ENCODE results near the gene JMY. TPM values are rescaled to one million over a fixed set of nuclear protein-coding genes. Genes with fewer than 3 reads are reported as not detected.

The JMY gene
- total RNA-seq, 2 experiments from 2014 or later, result 73.3 to 73.5 TPM

DNA sequence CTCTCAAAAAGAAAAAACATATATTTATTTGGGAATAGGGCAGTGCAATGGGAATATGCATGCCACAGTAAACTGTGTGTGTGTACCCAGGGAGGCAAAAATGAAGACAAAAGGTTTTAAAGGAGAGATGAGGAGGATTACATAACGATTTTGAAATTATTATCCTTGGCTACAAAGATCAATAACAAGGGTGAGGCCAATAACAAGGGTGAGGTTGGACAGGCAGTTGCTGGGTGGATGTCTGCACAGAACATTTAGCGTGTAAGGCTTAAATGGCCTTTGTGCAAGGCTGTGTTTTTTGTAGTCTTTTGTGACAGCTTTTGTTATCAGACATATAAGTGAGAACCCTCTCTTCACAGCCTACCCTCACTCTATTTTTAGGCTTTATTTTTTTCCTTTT, 114.0 kb downstream of the JMY start:
- Mint-ChIP-seq H3K4me3 (no peak overlapping the region), H3K36me3 (ENCODE audit: low read depth) (no peaks in the 10 kb centered on the region)
- ATAC-seq (ENCODE audit: poor library complexity), result no peak

DNA sequence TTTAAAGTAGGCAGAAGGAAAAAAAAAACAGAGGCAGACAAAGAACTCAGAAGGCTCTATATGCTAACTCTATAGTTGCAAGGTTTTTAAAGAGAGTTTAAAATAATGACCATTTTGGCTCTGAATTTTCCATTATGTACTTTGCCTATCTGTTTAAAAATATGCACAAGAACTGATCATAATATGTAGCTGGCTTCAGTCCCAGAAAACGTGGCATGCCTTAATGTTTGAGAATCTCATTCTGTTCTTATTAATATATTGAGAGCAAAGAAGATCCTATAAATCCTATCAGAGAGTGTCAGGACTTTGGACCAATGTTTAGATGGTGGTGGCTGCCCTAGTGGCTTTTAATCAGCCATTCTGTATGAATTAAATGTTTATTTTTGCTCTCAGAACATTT, 121.5 kb downstream of the JMY start:
- no peaks in the 10 kb centered on the region for H3K36me3 ChIP-seq (ENCODE audit: insufficient read depth, low read length)
- intact Hi-C loops (cut with DNase I, micrococcal nuclease), result no loop called here
- TF ChIP-seq CTCF (IDR thresholded peaks at IDR 0.05), result no peak
- ChIA-PET POLR2A (no interaction called here), CTCF (no interaction called here)
- H3K4me3 ChIP-seq (ENCODE audit: low read length), result no peak overlapping the region
- no peak overlapping the region for H3K27ac ChIP-seq (ENCODE audit: low read depth in 1 of 2, low read length in 2 of 2)
- no peak overlapping the region for H3K4me3 Mint-ChIP-seq
- H3K27me3 ChIP-seq (ENCODE audit: control insufficient read depth in 1 of 2, insufficient read depth in 2 of 2, low read length in 2 of 2), result no peaks in the 10 kb centered on the region
- H3K4me1 Mint-ChIP-seq (ENCODE audit: low read depth), result no peaks in the 10 kb centered on the region
- no peaks in the 10 kb centered on the region for H3K4me1 ChIP-seq (ENCODE audit: insufficient read depth, low read length)
- H3K9me3 ChIP-seq (ENCODE audit: control insufficient read depth in 1 of 2, insufficient read depth in 1 of 2, low read length in 2 of 2), result peaks cover 0 to 6% of the 10 kb centered on the region in 2 experiments
- H3K27ac Mint-ChIP-seq, result no peak overlapping the region
- no peaks in the 10 kb centered on the region for H3K9me3 Mint-ChIP-seq
- no peaks in the 10 kb centered on the region for H3K36me3 Mint-ChIP-seq (ENCODE audit: low read depth)
- peaks cover 10% of the 10 kb centered on the region for H3K27me3 Mint-ChIP-seq
- DNase-seq (no peak), ATAC-seq (ENCODE audit: poor library complexity) (no peak)

More for the DNA sequence above, 114.0 kb downstream of the JMY start:
- Histone ChIP-seq H3K9me3 (ENCODE audit: control insufficient read depth in 1 of 2, insufficient read depth in 1 of 2, low read length in 2 of 2) (no peaks in the 10 kb centered on the region), H3K36me3 (ENCODE audit: insufficient read depth, low read length) (no peaks in the 10 kb centered on the region), H3K4me3 (ENCODE audit: low read length) (no peak overlapping the region), H3K27ac (ENCODE audit: low read depth in 1 of 2, low read length in 2 of 2) (no peak overlapping the region), H3K27me3 (ENCODE audit: control insufficient read depth in 1 of 2, insufficient read depth in 2 of 2, low read length in 2 of 2) (no peaks in the 10 kb centered on the region), H3K4me1 (ENCODE audit: insufficient read depth, low read length) (no peaks in the 10 kb centered on the region)
- no peak for DNase-seq
- ChIA-PET POLR2A (no interaction called here), CTCF (no interaction called here)
- Mint-ChIP-seq H3K9me3 (no peaks in the 10 kb centered on the region), H3K27me3 (no peaks in the 10 kb centered on the region), H3K4me1 (ENCODE audit: low read depth) (no peaks in the 10 kb centered on the region), H3K27ac (no peak overlapping the region)
- intact Hi-C loops (cut with DNase I, micrococcal nuclease), result no loop called here
- no peak for TF ChIP-seq CTCF (IDR thresholded peaks at IDR 0.05)

Other genes with a start within 250 kb of the JMY start
- under 1 TPM in 1 of 2 experiments, not detected in 1; 0.50 TPM for gene DMGDH, start 166.5 kb upstream of the JMY start, total RNA-seq
- gene BHMT2, start 166.4 kb upstream of the JMY start, total RNA-seq, result not detected
- gene BHMT, start 124.3 kb upstream of the JMY start, total RNA-seq, result not detected

Data from CD4-positive, alpha-beta T cell (primary cell).